Anterior cingulate cortex (tissue), 58 donors: ENCODE results near the gene CAVIN1.
"Not testable (repeated sequence)": the region's sequence is repeated elsewhere in the genome, so short reads cannot be mapped to it uniquely, and the experiment has no call there.

Experiments
- DNase-seq, 58 donors: peaks; one replicate each; lab custom pipeline; 2025; lab: John Stamatoyannopoulos, UW

CAVIN1 gene

GRCh38 chr17:42407289-42407836 lies 15.7 kb downstream of the CAVIN1 start:
- peak in 54 of 58 donors; percentile 13 to 88 (median 72) for DNase-seq

DNA sequence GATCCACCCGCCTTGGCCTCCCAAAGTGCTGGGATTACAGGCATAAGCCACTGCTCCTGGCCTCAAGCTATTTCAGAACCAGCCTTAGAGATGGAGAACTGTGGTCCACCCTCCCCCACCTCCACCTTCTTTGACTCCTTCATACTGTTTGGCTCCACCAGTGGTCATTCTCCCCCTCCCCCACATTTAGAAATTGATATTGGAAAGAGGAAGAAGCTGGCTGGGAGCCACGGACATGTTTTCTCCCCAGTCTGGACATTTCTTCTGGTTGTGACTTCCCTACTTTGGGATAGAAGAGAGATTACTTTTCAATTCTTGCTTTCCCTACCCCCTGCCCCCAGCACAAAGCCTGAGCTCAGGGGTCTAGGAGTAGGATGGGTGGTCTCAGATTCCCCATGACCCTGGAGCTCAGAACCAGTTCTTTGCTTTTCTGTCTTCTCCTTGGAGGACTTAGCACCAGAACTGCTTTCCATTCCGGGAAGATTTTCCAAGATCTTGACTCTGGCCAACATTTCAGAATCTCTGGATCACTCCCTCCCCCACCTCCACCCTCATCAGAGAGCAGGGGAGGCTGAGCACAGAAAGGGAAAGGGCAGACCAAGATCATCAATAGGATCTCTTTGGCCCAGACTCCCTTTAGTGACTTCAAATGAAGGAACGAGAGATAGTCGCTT lies 16.3 kb downstream of the CAVIN1 start:
- DNase-seq: peak in 1 of 58 donors; percentile 6

GRCh38 chr17:42405963-42406495 lies 17.0 kb downstream of the CAVIN1 start:
- peak in 55 of 58 donors; percentile 5 to 85 (median 55) for DNase-seq

- DNase-seq: no peak
These were observed 18.0 kb downstream of the CAVIN1 start for GRCh38 chr17:42405076-42405475.

GRCh38 chr17:42404326-42405055 lies 18.6 kb downstream of the CAVIN1 start:
- DNase-seq: no peak

GRCh38 chr17:42403150-42403549 lies 19.9 kb downstream of the CAVIN1 start:
- DNase-seq: peak in 2 of 58 donors; percentile 12

- DNase-seq: no peak
These were observed 20.9 kb downstream of the CAVIN1 start for GRCh38 chr17:42402117-42402516.

DNA sequence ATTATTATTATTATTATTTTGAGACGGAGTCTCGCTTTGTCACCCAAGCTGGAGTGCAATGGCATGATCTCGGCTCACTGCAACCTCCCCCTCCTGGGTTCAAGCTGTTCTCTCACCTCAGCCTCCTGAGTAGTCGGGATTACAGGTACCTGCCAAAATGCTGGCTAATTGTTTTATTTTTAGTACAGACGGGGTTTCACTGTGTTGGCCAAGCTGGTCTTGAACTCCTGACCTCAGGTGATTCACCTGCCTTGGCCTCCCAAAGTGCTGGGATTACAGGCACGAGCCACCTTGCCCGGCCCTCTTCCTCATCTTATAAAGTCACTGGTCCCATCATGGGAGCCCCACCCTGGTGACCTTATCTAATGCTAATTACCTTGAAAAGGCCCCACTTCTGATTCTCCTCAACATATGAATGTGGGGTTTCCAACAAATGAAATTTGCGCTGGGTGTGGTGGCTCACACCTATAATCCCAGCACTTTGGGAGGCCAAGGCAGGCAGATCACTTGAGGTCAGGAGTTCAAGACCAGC lies 22.1 kb downstream of the CAVIN1 start:
- DNase-seq: not testable (repeated sequence)

GRCh38 chr17:42399948-42400843 lies 22.9 kb downstream of the CAVIN1 start:
- no peak for DNase-seq

DNA sequence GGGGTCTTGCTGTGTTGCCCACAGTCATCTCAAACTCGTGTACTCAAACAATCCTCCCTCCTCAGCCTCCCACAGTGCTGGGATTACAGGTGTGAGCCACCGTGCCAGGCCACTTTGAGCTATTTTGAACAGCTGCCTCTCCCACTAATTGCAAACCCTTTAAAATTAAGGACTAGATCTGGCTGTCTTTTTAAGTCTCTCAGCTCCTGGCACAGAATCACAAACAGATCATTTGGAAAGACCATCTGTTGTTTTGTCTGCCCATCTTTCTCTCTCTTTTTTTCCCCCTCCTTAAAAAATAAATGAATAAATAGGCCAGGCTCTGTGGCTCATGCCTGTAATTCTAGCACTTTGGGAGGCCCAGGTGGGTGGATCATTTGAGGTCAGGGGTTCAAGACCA lies 23.9 kb downstream of the CAVIN1 start:
- DNase-seq: no peak

DNA sequence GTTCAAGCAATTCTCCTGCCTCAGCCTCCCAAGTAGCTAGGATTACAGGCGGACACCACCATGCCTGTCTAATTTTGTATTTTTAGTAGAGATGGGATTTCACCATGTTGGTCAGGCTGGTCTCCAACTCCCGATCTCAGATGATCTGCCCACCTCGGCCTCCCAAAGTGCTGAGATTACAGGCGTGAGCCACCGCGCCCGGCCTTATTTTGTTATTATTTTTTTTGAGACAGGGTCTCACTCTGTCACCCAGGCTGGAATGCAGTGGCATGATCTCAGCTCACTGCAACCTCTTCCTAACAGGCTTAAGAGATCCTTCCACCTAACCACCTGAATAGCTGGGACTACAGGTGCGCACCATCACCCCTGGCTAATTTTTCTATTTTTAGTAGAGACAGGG lies 27.5 kb downstream of the CAVIN1 start:
- not testable (repeated sequence) for DNase-seq

- DNase-seq: no peak
These were observed 28.2 kb downstream of the CAVIN1 start for GRCh38 chr17:42394838-42395237.

DNA sequence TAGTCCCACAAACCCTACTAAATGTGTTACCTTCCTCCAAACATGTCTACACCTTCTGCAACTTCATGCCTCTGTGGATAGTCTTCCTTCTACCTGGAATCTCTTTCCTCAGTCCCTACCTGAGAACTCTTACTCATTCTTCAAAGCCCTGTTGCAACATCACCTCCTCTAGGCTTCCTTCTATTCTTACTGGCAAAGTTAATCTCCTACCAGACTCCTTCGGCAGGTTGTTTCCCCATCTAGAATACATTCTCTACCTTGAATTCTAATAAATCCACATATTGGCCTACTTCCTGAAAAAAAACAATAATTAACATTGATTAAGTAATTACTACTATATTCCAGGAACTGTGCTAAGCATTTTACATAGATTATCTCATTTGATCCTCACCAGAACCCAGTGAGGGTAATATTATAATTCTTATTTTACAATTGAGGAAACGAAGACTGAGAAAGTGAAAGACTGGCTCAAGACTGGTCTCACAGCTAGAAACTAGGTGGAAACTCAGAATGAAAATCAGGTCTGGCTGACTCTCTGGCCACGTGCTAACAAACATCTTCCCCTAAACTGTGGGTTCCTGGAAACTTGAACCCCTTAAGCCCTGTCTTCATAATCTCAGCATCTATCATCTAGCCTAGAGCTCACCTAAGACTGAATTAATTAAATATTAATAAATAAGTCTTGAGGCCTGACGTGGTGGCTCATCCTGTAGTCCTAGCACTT lies 30.2 kb downstream of the CAVIN1 start:
- no peak for DNase-seq

GRCh38 chr17:42391439-42391838 lies 31.6 kb downstream of the CAVIN1 start:
- not testable (repeated sequence) for DNase-seq

GRCh38 chr17:42389899-42390298 lies 33.2 kb downstream of the CAVIN1 start:
- no peak for DNase-seq

- no peak for DNase-seq
These were observed 34.0 kb downstream of the CAVIN1 start for GRCh38 chr17:42389135-42389417.

GRCh38 chr17:42388381-42389134 lies 34.5 kb downstream of the CAVIN1 start, which contains the start of gene STAT3:
Gene STAT3 (minus strand): TSS chr17:42388442. CDS start chr17:42348516, 39,926 bp downstream.
- DNase-seq: peak; percentile 95 to 100 (median 100)

DNA sequence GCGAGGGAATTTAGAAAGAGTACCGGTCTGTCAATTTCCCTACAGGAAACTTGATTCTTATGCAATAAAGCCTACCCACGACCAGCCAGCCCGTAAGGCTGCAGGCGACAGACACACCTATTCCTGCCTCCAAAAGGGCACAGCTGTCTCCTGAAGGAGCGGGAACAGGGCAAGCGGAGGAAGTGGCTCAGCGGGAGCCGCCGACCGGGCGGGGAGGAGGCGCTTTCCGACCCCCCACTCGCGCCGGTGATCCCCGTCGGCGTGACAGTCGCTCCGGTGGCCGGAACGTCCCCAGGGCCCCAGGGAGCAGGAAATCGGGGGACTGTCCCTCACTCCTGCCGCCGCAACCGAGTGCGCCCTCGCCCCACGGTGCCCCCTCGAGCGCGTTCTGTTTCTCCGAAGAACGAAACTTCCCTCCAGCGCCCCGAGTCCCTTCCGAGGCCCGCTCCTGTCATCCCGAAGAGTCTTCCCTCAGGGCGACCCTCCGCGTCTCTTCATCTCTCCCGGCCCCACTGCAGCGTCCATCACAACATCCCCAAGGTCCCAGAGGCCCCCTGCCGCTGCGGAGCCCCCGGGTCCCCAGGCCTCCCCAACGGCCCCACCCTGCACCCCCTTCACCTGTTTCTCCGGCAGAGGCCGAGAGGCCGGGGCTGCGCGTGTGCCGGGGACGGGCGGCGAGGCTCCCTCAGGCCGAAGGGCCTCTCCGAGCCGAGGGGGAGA lies 35.2 kb downstream of the CAVIN1 start:
- peak in 20 of 58 donors; percentile 9 to 65 (median 49) for DNase-seq
